Measurements from ENCODE around the gene LIPT2. TPM values are rescaled to one million over a fixed set of nuclear protein-coding genes. Genes with fewer than 3 reads are reported as not detected.

The LIPT2 gene
- total RNA-seq, 1 experiment from 2014 or later: 9.3 TPM

GRCh38 chr11:74492974-74493790 lies at the start of gene LIPT2 (continued):
- TF ChIP-seq NR2C2 (CRISPR knock-in tag; IDR thresholded peaks at IDR 0.05) (0 out of 2 replicates have a peak, but pooled peaks have one; percentile 17), ZNF263 (CRISPR knock-in tag; IDR thresholded peaks at IDR 0.05; ENCODE audit: low read depth) (peak; percentile 59; the same call in 1 of the 2 replicates), ZNF416 (CRISPR knock-in tag; IDR thresholded peaks at IDR 0.05) (peak; percentile 71; the same call in 1 of the 2 replicates)

- H3K27me3 Mint-ChIP-seq (ENCODE audit: low read depth): no peaks in the 10 kb centered on the region; the same call in 1 of the 2 replicates
- POLR2A ChIA-PET: no interaction called here
- peaks cover 16% of the 10 kb centered on the region for H3K4me1 Mint-ChIP-seq
- ATAC-seq (no peak), DNase-seq (ENCODE audit: low spot score) (no peak)
- H3K9me3 Mint-ChIP-seq: peaks cover 69% of the 10 kb centered on the region
- no peak overlapping the region for H3K4me3 Mint-ChIP-seq
- no peak overlapping the region for H3K27ac Mint-ChIP-seq
- TF ChIP-seq ZNF425 (CRISPR knock-in tag; conservative IDR thresholded peaks at IDR 0.05) (no peak), E2F1 (CRISPR knock-in tag; IDR thresholded peaks at IDR 0.05) (no peak), USF1 (CRISPR knock-in tag; IDR thresholded peaks at IDR 0.05) (no peak), CREB1 (CRISPR knock-in tag; IDR thresholded peaks at IDR 0.05) (no peak), FOXP1 (CRISPR knock-in tag; IDR thresholded peaks at IDR 0.05; ENCODE audit: borderline replicate concordance) (no peak), NFYB (CRISPR knock-in tag; conservative IDR thresholded peaks at IDR 0.05; ENCODE audit: low read depth) (no peak), AR (CRISPR knock-in tag; IDR thresholded peaks at IDR 0.05) (no peak), FOXP4 (CRISPR knock-in tag; IDR thresholded peaks at IDR 0.05) (no peak), ZNF671 (CRISPR knock-in tag; IDR thresholded peaks at IDR 0.05) (no peak), NR1H2 (CRISPR knock-in tag; IDR thresholded peaks at IDR 0.05) (no peak), SP1 (CRISPR knock-in tag; conservative IDR thresholded peaks at IDR 0.05) (no peak), HMGA2 (CRISPR knock-in tag; IDR thresholded peaks at IDR 0.05) (no peak), STAT6 (CRISPR knock-in tag; conservative IDR thresholded peaks at IDR 0.05; ENCODE audit: low read depth) (no peak), ZNF416 (CRISPR knock-in tag; IDR thresholded peaks at IDR 0.05) (no peak), FOXK1 (CRISPR knock-in tag; IDR thresholded peaks at IDR 0.05) (no peak), ELF4 (CRISPR knock-in tag; IDR thresholded peaks at IDR 0.05; ENCODE audit: low read depth) (no peak), ESRRA (CRISPR knock-in tag; IDR thresholded peaks at IDR 0.05; ENCODE audit: borderline replicate concordance) (no peak)
- TF ChIP-seq, protein P1, sequence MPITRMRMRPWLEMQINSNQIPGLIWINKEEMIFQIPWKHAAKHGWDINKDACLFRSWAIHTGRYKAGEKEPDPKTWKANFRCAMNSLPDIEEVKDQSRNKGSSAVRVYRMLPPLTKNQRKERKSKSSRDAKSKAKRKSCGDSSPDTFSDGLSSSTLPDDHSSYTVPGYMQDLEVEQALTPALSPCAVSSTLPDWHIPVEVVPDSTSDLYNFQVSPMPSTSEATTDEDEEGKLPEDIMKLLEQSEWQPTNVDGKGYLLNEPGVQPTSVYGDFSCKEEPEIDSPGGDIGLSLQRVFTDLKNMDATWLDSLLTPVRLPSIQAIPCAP (CRISPR knock-in tag; IDR thresholded peaks at IDR 0.05): no peak
- CTCF ChIA-PET: interaction anchor here (1.3 kb wide), 1 partner anchor 92 kb away, joined by 3 read pairs; no protein-coding TSS in a partner anchor
- H3K36me3 Mint-ChIP-seq: peaks cover 16% of the 10 kb centered on the region
Observed at GRCh38 chr11:74541466-74541865, 47.9 kb upstream of the LIPT2 start.
